GM19463 (cell line): Measurements from ENCODE around the gene LRRN2.

ENCODE experiments used
- ATAC-seq: cut with Tn5 transposase; IDR thresholded peaks from one replicate; pipeline ENCODE4 v1.9.1; 2021; ENCODE audit warnings: mild to moderate bottlenecking, moderate library complexity; ENCODE audit not compliant: unreplicated experiment

LRRN2 gene

DNA sequence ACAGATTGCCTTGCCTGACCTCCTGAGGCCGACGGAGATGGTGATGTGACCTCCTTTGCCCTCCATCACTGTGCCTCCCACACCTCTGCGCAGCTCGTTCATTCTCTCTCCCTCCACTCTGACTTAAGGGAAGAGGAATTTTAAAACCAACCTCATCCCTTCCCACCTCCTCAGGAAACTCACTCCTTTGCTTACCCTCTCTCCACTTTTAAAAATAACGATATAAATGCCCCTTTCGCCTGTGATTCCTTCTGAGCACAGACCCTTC is 21.2 kb downstream of the LRRN2 start:
- ATAC-seq: no peak

GRCh38 chr1:204663644-204664383 is 21.7 kb downstream of the LRRN2 start:
- ATAC-seq: no peak

DNA sequence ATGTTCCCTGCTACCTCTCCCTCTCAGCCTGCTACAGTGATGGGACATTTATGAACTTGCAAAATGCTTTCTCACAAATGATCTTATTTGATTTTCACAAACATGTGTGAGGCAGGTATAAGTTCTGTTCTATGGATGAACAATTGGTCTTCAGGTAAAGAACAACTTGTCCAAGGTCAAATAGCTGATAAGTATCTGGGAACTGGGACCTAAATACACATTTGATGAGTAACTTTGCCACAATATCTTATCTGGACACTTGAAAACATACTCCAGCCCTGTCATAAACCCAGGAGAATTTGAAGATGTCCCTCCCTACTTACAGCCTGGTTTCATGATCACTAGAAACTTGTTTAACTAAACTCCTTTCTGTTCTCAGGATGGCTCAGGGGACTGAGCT is 23.0 kb downstream of the LRRN2 start:
- ATAC-seq: no peak

DNA sequence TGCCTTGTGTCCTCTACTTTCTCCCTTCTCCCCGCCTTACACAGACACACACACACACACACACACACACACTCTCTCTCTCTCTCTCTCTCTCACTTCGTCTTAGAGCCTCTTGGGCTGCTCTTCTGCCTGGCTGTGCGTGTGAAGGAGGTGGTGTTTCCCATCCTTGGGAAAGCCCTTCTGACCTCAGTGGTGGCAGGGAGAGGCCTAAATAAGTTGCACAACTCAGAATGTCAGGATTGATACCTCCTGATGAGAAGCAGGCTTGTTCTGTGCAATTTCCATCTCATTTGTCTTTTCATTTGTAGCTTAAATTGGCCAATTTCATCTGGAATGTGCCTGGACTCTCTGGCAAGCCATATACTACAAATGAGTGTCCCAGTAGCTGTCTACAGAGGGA is 25.0 kb downstream of the LRRN2 start:
- ATAC-seq: no peak

DNA sequence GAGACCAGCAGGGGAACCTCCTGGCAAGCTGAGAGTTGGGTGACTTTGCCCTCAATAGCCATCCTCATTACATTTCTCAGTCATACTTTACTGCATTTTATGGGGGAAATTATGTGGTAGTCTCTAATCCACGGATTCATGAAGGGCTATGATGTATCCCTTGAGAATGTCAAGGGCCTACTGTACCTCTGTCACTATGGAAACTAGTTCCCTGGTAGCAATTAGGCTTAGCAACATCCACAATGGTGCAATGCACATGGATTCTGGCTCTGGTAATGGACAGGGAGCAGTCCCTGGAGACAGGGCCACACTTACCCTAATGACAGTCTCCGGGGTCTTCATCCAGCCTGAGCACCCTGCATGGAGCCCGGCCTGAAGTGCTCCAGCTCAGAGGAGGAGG is 26.5 kb downstream of the LRRN2 start:
- ATAC-seq: no peak

DNA sequence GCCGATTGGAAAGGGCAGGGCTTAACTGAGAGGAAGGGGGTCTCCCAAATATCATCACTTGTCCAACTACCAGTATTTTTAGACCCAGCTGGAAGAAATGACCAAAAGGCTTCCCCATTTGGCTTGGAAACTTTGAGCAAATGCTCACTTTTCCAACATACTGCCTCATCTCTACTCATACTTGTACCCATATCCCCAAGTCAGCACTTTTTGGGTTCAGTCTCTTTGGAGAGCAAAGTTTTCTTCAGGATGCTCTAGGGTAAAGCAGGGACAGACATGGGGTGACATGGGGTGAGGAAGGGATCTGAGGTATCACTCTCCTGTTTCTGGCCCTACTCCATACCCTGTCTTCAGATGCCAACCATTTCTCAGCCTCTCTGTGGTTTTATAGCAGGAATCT is 27.2 kb downstream of the LRRN2 start:
- no peak for ATAC-seq

- ATAC-seq: no peak
These were observed 31.8 kb downstream of the LRRN2 start for GRCh38 chr1:204653590-204654340.

- ATAC-seq: no peak
These were observed 33.0 kb downstream of the LRRN2 start for GRCh38 chr1:204652497-204652896.

DNA sequence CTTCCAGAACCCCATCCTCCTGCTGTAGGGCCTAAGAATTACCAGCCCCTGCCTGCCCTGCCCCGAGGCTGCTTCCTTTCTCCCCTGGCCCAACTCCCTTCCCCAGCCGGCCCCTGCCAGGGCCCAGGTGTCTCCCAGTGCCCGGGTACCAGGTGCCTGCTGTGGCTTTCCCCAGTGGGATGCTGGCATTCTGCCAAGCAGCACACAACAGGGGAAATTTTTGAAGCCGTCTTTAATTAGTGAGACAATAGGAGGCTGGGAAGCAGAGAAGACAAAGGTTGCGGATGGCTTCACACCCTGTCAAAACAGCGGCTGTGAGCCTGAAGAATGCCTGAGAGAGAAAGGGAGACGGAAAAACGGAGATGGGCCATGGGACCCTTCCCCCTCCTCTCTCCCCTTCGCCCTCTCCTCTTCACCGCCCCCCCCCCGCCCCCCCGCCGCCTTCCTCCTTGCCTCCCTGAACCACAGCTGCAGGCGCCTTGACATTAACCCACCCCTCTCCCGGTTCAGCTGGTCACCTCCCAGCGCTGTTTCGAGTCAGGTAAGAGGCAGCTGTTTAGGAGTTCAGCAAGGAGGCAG is 33.6 kb downstream of the LRRN2 start:
- no peak for ATAC-seq

DNA sequence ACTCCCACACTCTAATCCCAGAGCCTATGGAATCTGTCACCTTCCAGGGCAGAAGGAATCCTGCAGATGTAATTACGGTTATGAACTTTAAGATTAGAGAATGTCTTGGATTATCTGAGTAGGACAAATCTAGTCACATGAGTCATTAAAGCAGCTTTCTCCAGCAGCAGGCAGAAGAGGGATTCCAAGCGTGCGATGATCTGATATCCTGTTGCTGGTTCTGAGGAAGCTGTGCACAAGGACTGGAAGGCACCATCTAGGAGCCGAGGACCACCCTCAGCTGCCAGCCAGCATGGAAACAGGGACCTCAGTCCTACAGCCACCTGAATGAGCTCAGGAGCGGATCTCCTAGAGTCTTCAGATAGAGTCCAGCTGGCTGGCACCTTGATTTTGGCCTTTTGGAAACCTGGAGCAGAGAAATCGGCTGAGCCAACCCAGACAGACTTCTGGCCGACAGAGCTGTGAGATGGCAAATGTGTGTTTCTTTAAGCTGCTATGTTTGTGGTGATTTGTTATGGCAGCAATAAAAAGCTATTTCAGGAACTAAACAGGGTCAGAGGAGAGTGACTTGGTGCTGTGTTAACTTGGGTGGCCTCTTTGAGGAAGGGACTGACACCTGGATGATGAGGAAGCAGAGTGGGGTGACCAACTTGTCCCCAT is 34.5 kb downstream of the LRRN2 start:
- ATAC-seq: no peak

DNA sequence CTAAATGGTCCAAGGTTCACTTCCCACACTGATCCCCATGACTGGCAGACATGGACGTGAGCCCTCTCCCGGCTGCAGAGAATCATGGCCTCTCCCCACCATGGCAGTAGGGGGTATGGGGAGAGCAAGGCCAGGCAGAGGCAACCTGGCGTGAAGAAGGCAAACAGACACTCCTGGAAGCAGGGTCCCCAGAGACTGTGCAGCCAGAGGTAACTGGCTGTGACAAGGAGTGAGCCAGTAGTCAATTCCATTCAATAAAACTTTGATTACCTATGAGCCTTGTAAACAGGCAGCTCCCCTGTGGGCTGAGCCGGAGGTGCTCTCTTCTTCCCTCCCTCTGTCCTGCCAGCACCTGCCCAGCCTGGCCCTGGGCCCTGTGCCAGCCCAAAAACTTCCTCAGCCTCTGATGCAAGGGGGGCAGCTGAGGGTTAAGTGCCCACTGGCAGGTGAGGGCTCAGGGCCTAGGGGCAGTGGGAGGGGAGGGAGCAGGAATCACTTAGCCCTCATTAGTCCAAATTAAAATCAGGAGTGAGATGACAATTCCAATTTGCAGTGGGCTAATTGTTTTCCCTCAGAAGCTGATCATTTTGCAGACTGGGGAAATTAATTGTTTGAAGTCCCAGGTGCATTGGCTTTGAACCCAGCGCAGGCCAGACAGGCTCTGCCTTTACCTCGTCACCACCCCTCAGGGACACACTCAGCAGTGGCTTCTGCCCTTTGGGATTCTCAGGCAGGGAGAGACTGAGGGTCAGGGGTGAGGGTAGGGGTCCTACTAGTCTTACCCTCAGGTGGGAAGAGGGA is 35.6 kb downstream of the LRRN2 start:
- no peak for ATAC-seq

DNA sequence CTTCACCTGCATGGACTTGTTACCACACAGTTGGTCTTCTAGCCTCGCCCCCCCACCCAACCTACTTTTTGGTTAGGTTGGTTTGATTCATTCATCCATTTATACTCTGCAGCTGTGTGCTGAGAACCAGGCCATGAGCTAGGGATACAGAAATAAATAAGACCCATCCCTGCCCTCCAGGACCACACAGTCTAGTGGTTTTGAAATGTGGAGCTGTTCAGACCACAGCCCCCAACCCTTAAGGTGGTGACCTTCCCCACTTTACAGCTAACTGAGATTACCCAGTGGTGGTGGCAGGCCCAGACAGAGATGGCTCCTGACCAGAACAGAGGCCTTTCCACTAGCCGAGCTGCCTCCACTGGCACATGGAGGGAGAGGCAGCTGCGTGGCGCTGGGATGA is 37.0 kb downstream of the LRRN2 start:
- no peak for ATAC-seq

- ATAC-seq: no peak
These were observed 37.8 kb downstream of the LRRN2 start for GRCh38 chr1:204647805-204648153.

DNA sequence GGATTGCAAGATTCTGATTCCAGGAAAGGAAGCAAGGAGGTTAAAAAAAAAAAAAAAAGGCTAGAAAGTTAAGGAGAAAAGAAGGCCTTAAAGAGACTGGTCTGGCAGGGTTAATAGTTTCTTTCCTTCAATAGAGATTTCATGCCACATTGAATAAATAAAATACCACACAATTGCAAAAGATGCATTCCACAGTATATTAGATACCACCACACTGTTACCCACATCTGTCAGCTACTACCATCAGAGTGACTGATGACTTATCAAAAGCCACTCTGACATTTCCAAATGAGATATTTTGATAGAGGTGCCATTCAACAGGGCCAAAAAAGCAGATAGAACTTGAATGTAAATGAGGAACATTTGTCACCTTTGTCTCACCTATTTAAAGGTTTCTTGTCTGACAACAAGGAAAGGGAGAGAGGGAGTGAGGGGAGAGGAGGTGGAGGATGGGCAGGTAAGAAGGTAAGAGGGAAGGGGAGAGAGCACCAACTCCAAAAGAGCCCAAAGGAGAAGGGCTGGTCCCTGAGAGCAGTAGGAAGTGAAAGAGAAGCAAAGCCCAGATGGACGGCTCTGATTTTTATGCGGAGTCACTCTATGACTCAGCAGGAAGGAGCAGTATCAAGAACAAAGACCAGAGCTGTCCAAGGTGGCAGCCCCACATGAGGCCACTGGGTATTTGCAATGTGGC is 38.3 kb downstream of the LRRN2 start:
- ATAC-seq: no peak

DNA sequence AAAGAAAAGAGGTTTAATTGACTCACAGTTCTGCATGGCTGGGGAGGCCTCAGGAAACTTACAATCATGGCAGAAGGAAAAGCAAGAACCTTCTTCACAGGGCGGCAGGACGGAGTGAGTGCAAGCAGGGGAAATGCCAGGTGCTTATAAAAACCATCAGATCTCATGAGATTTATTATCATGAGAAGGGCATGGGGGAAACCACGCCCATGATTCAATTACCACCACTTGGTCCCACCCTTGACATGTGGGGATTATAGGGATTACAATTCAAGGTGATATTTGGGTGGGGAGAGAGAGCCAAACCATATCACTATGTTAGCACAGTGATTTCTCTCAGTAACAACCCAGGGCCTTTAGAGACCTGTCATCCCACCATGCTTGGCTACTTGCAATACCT is 39.9 kb downstream of the LRRN2 start:
- no peak for ATAC-seq

DNA sequence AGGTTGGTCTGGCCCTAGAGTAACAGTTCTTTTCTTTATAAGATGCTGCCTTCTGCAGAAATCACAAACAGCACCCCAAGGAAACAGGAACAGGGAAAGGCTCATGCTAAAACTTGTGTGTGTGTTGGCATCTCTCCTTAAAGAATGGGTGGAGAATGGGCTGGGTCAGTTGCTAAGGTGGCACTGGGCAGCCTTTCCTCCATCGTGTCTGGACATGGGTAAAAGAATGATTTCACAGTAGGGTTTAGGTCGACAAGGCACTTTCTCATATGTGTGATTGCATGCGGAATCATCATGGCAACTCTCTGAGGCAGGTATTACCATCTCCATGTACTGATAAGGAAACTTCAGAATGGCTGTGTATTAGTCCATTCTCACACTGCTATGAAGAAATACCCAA is 40.3 kb downstream of the LRRN2 start:
- ATAC-seq: no peak

DNA sequence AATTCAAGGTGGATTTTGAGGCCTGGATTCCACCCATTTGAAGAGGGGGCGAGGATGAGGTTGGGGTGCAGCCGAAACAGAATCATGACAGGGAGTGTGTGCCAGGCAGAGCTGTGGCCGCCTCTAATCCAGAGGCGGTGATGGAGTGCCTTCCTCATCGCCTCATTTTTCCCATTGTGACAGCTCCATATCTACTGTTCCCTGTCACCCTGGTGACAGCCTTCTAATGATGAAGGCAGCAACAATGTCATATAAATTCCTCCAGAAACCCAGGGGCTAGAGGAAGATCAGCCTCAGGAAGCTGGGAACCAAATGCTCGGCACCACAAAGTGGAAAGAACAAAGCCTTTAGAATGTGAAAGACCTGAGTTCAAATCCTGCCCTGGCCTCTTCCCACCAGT is 42.0 kb downstream of the LRRN2 start:
- no peak for ATAC-seq

DNA sequence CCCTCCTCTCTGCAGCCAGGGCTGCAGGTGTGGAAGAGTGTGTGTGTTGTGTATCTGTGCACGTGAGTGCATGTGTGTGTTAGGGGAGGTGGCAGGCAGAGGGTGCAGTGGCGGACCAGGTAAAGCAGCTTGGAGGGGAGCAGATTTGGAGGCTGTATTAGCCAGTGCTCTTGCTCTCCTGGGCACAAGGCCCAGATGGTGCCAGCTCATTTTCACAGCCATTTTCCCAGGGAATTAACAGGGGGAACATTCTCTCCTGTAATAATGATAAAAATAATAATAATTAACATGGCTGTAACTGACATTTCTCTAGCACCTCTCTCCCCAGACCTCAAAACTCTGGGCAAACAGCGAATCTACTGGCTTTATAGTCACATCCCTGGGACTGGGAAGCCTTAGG is 43.6 kb downstream of the LRRN2 start:
- ATAC-seq: no peak

GRCh38 chr1:204641455-204641854 is 44.1 kb downstream of the LRRN2 start:
- ATAC-seq: no peak

DNA sequence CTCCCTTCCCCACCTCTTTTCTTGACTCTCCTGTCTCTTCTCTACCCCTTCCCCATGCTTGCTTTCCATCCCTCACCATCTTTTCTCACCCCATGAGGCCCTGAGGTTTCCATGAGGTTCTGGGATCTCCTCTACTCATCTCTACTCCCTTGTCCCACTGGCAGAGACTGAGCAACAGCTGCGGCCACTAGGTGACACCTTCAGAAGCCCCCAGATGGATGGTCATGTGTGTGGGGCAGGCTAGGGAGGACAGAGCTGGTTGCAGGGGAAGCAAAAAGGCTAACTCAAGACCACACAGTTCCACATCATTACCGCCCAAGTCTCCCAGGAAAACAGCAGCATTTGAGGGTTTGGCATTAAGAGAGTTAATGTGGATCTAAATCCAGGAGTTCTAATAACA is 45.0 kb downstream of the LRRN2 start:
- no peak for ATAC-seq
